Measurements from ENCODE around the gene CEP78.

Gene CEP78

DNA sequence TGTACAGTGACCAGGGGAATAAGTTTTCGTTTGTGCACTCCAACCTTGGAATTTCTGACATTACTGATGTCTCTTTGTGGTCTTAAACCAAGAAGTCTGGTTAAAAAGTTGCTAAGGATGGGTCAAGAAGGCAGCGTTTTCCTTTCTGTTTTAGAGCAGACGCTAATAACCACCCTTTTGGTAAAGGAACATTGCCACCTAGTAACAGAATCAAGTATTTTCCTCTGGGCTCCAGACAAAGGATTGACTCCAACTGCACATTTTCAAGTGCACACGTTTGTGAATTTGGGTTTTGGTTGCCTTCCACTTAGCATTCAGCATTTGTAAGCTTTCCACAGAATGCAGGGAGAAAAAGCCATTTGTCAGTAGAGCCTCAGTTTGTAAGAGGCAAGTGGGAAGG is 22.2 kb upstream of the CEP78 start:
- Histone ChIP-seq H3K9me3 (ENCODE audit: insufficient read depth, low read depth, low read length) (no peaks in the 10 kb centered on the region), H3K79me2 (ENCODE audit: insufficient read depth, low read length) (no peaks in the 10 kb centered on the region), H4K20me1 (ENCODE audit: insufficient read depth, low read length, poor library complexity, severe bottlenecking) (no peaks in the 10 kb centered on the region), H3K36me3 (ENCODE audit: insufficient read depth, low read length) (no peaks in the 10 kb centered on the region), H3K9ac (ENCODE audit: low read depth, low read length, poor library complexity, severe bottlenecking) (no peak overlapping the region), H3K4me1 (ENCODE audit: insufficient read depth, low read length, poor library complexity, severe bottlenecking) (peaks cover 26% of the 10 kb centered on the region), H3K9me2 (replicated peaks; ENCODE audit: low read depth, low read length) (no peaks in the 10 kb centered on the region), H3K4me2 (ENCODE audit: low read depth, low read length, poor library complexity, severe bottlenecking) (no peak overlapping the region), H3F3A (ENCODE audit: low read depth) (peaks cover 5% of the 10 kb centered on the region; the same call in 1 of the 2 replicates), H2AFZ (ENCODE audit: low read length) (peak overlapping the region; percentile 69), H3K27me3 (ENCODE audit: insufficient read depth, low read length, poor library complexity, severe bottlenecking) (no peaks in the 10 kb centered on the region), H3K4me3 (ENCODE audit: low read length, poor library complexity, severe bottlenecking) (no peak overlapping the region)
- TF ChIP-seq, protein P1, sequence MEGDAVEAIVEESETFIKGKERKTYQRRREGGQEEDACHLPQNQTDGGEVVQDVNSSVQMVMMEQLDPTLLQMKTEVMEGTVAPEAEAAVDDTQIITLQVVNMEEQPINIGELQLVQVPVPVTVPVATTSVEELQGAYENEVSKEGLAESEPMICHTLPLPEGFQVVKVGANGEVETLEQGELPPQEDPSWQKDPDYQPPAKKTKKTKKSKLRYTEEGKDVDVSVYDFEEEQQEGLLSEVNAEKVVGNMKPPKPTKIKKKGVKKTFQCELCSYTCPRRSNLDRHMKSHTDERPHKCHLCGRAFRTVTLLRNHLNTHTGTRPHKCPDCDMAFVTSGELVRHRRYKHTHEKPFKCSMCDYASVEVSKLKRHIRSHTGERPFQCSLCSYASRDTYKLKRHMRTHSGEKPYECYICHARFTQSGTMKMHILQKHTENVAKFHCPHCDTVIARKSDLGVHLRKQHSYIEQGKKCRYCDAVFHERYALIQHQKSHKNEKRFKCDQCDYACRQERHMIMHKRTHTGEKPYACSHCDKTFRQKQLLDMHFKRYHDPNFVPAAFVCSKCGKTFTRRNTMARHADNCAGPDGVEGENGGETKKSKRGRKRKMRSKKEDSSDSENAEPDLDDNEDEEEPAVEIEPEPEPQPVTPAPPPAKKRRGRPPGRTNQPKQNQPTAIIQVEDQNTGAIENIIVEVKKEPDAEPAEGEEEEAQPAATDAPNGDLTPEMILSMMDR (conservative IDR thresholded peaks at IDR 0.05; ENCODE audit: low read length): peak; percentile 63
- TF ChIP-seq EZH2phosphoT487 (IDR thresholded peaks at IDR 0.05; ENCODE audit: borderline replicate concordance): no peak

DNA sequence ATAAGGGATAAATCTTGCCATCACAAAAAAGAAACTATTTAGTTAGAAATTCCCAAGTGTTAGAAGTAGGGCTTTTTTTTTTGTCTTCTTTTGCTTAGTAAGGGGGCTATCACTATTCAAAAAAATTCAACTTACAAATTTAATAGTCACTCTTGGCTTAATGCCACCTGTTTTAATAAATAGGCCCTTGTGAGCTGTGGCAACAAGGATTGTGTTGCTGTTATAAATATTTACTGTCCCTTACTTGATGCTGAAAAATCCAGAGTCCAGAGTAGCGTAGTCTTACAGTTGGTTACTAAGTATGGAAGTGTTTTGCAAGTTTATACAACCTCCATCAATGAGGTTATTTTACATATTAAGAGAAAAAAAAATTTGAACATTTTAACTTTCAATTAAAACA is 21.4 kb upstream of the CEP78 start:
- no peaks in the 10 kb centered on the region for H3K9me3 ChIP-seq (ENCODE audit: insufficient read depth, low read depth, low read length)
- no peak overlapping the region for H3K4me2 ChIP-seq (ENCODE audit: low read depth, low read length, poor library complexity, severe bottlenecking)
- H3K79me2 ChIP-seq (ENCODE audit: insufficient read depth, low read length): no peaks in the 10 kb centered on the region
- H4K20me1 ChIP-seq (ENCODE audit: insufficient read depth, low read length, poor library complexity, severe bottlenecking): no peaks in the 10 kb centered on the region
- H3K9me2 ChIP-seq (replicated peaks; ENCODE audit: low read depth, low read length): no peaks in the 10 kb centered on the region
- H3K4me3 ChIP-seq (ENCODE audit: low read length, poor library complexity, severe bottlenecking): no peak overlapping the region
- no peaks in the 10 kb centered on the region for H3K36me3 ChIP-seq (ENCODE audit: insufficient read depth, low read length)
- H2AFZ ChIP-seq (ENCODE audit: low read length): no peak overlapping the region
- H3K4me1 ChIP-seq (ENCODE audit: insufficient read depth, low read length, poor library complexity, severe bottlenecking): peaks cover 26% of the 10 kb centered on the region
- H3K9ac ChIP-seq (ENCODE audit: low read depth, low read length, poor library complexity, severe bottlenecking): no peak overlapping the region
- H3F3A ChIP-seq (ENCODE audit: low read depth): peaks cover 5% of the 10 kb centered on the region; the same call in 1 of the 2 replicates
- no peak for TF ChIP-seq EZH2phosphoT487 (IDR thresholded peaks at IDR 0.05; ENCODE audit: borderline replicate concordance)
- TF ChIP-seq, protein P1 (conservative IDR thresholded peaks at IDR 0.05; ENCODE audit: low read length): no peak
- H3K27me3 ChIP-seq (ENCODE audit: insufficient read depth, low read length, poor library complexity, severe bottlenecking): no peaks in the 10 kb centered on the region

DNA sequence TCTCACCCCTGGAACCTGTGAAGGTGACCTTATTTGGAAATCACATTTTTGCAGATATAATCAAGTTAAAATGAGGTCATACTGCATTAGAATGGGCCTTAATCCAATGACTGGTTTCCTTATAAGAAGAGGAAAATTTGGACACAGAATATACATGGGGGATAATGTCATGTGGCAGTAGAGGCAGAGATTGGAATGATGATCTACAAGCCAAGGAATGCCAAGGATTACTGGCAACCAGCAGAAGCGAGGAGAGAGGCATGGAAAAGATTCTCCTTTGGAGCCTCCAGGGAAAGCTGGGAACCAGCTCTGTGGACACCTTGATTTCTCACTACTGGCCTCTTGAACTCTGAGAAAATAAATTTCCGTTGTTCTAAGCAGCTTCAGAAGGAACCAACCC is 20.2 kb upstream of the CEP78 start:
- Histone ChIP-seq H3K79me2 (ENCODE audit: insufficient read depth, low read length) (no peaks in the 10 kb centered on the region), H4K20me1 (ENCODE audit: insufficient read depth, low read length, poor library complexity, severe bottlenecking) (no peaks in the 10 kb centered on the region), H3K9me3 (ENCODE audit: insufficient read depth, low read depth, low read length) (no peaks in the 10 kb centered on the region), H3K27me3 (ENCODE audit: insufficient read depth, low read length, poor library complexity, severe bottlenecking) (no peaks in the 10 kb centered on the region), H3K4me2 (ENCODE audit: low read depth, low read length, poor library complexity, severe bottlenecking) (no peak overlapping the region), H2AFZ (ENCODE audit: low read length) (no peak overlapping the region), H3K36me3 (ENCODE audit: insufficient read depth, low read length) (no peaks in the 10 kb centered on the region), H3K9ac (ENCODE audit: low read depth, low read length, poor library complexity, severe bottlenecking) (no peak overlapping the region), H3K9me2 (replicated peaks; ENCODE audit: low read depth, low read length) (no peaks in the 10 kb centered on the region), H3K4me1 (ENCODE audit: insufficient read depth, low read length, poor library complexity, severe bottlenecking) (peaks cover 18% of the 10 kb centered on the region), H3F3A (ENCODE audit: low read depth) (peaks cover 5% of the 10 kb centered on the region; the same call in 1 of the 2 replicates), H3K4me3 (ENCODE audit: low read length, poor library complexity, severe bottlenecking) (no peak overlapping the region)
- TF ChIP-seq, protein P1 (conservative IDR thresholded peaks at IDR 0.05; ENCODE audit: low read length): no peak

Data from Loucy (cell line).